Loucy (cell line): ENCODE data around the gene TLL1.

Experiments
- H2AFZ ChIP-seq: fragments of 200-600 bp; sonication (generic); 2 replicates; pipeline ENCODE4 v1.6.0; 2016; ENCODE audit warnings: antibody characterized with exemption, mild to moderate bottlenecking, low read length, moderate library complexity
- H3F3A ChIP-seq: fragments of 200-600 bp; 2 replicates; pipeline ENCODE4 v1.6.0; 2016; ENCODE audit warnings: antibody characterized with exemption, low read depth, mild to moderate bottlenecking
- H3K27me3 ChIP-seq: fragments of 200-600 bp; sonication (generic); 2 replicates; pipeline ENCODE4 v1.6.1; 2014; ENCODE audit warnings: low read length, mild to moderate bottlenecking; ENCODE audit not compliant: insufficient read depth, poor library complexity, severe bottlenecking
- H3K36me3 ChIP-seq: fragments of 200-600 bp; sonication (generic); 2 replicates; pipeline ENCODE4 v1.6.1; 2016; ENCODE audit warnings: low read length; ENCODE audit not compliant: insufficient read depth
- H3K4me1 ChIP-seq: fragments of 200-600 bp; sonication (generic); 2 replicates; pipeline ENCODE4 v1.5.1; 2014; ENCODE audit warnings: low read length, mild to moderate bottlenecking; ENCODE audit not compliant: insufficient read depth, poor library complexity, severe bottlenecking
- H3K4me2 ChIP-seq: fragments of 200-600 bp; sonication (generic); 2 replicates; pipeline ENCODE4 v1.6.0; 2014; ENCODE audit warnings: antibody characterized with exemption, low read length, low read depth, mild to moderate bottlenecking; ENCODE audit not compliant: poor library complexity, severe bottlenecking
- H3K4me3 ChIP-seq: fragments of 200-600 bp; sonication (generic); 2 replicates; pipeline ENCODE4 v1.5.1; 2014; ENCODE audit warnings: low read length, mild to moderate bottlenecking, mixed read lengths; ENCODE audit not compliant: poor library complexity, severe bottlenecking
- H3K79me2 ChIP-seq: fragments of 200-600 bp; sonication (generic); 2 replicates; pipeline ENCODE4 v1.6.1; 2014; ENCODE audit warnings: low read length; ENCODE audit not compliant: insufficient read depth
- H3K9ac ChIP-seq: fragments of 200-600 bp; sonication (generic); 2 replicates; pipeline ENCODE4 v1.6.0; 2014; ENCODE audit warnings: mild to moderate bottlenecking, low read depth, low read length, moderate library complexity; ENCODE audit not compliant: poor library complexity, severe bottlenecking
- H3K9me2 ChIP-seq: fragments of 200-600 bp; sonication (generic); replicated peaks from 2 replicates; pipeline ENCODE4 v1.6.1; 2016; ENCODE audit warnings: low read depth, low read length, mixed read lengths
- H3K9me3 ChIP-seq: fragments of 200-600 bp; sonication (generic); 2 replicates; pipeline ENCODE4 v1.6.1; 2014; ENCODE audit warnings: mild to moderate bottlenecking, antibody characterized with exemption, low read length, low read depth; ENCODE audit not compliant: insufficient read depth
- H4K20me1 ChIP-seq: fragments of 200-600 bp; sonication (generic); 2 replicates; pipeline ENCODE4 v1.6.0; 2014; ENCODE audit warnings: antibody characterized with exemption, low read length, mild to moderate bottlenecking; ENCODE audit not compliant: insufficient read depth, poor library complexity, severe bottlenecking
- EZH2phosphoT487 ChIP-seq: fragments of 200-600 bp; IDR thresholded peaks from 2 replicates; pipeline ENCODE4 v1.6.1; 2018; ENCODE audit warnings: antibody characterized with exemption, mild to moderate bottlenecking, moderate library complexity, borderline replicate concordance
- TF ChIP-seq, protein P1 (sequence below): fragments of 200-600 bp; sonication (generic); conservative IDR thresholded peaks from 2 replicates; pipeline ENCODE4 v1.5.1; 2014; ENCODE audit warnings: mild to moderate bottlenecking, antibody characterized with exemption, low read length

TLL1 gene

DNA sequence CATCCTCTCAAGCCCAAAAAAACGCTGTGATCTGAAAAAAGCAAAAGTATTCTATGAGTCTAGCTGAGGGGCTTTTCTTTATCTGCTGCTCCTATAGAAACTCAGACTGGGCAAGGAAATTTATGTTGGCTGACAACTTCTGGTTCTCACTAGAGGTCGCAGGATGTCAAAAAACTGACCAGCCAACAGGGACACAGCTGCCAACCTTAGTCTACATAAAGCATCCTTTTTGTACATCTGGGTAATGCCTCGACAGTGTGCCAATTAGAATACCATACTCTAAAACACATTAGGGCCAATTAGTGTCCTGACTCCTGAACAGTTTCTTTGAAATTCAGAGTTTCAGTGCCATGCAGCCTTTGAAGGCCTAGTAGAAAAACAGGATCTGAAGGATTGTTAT is 8.8 kb upstream of the TLL1 start:
- no peak overlapping the region for H2AFZ ChIP-seq
- H4K20me1 ChIP-seq, result no peaks in the 10 kb centered on the region
- H3K4me3 ChIP-seq, result no peak overlapping the region
- H3K9ac ChIP-seq, result no peak overlapping the region
- H3K9me3 ChIP-seq, result no peaks in the 10 kb centered on the region
- no peaks in the 10 kb centered on the region for H3K9me2 ChIP-seq
- no peaks in the 10 kb centered on the region for H3K36me3 ChIP-seq
- H3F3A ChIP-seq, result no peaks in the 10 kb centered on the region
- H3K4me2 ChIP-seq, result no peak overlapping the region
- no peaks in the 10 kb centered on the region for H3K27me3 ChIP-seq
- TF ChIP-seq, protein P1, sequence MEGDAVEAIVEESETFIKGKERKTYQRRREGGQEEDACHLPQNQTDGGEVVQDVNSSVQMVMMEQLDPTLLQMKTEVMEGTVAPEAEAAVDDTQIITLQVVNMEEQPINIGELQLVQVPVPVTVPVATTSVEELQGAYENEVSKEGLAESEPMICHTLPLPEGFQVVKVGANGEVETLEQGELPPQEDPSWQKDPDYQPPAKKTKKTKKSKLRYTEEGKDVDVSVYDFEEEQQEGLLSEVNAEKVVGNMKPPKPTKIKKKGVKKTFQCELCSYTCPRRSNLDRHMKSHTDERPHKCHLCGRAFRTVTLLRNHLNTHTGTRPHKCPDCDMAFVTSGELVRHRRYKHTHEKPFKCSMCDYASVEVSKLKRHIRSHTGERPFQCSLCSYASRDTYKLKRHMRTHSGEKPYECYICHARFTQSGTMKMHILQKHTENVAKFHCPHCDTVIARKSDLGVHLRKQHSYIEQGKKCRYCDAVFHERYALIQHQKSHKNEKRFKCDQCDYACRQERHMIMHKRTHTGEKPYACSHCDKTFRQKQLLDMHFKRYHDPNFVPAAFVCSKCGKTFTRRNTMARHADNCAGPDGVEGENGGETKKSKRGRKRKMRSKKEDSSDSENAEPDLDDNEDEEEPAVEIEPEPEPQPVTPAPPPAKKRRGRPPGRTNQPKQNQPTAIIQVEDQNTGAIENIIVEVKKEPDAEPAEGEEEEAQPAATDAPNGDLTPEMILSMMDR, result peak; percentile 63
- TF ChIP-seq EZH2phosphoT487, result no peak
- H3K4me1 ChIP-seq, result peaks cover 4% of the 10 kb centered on the region
- H3K79me2 ChIP-seq, result no peaks in the 10 kb centered on the region

DNA sequence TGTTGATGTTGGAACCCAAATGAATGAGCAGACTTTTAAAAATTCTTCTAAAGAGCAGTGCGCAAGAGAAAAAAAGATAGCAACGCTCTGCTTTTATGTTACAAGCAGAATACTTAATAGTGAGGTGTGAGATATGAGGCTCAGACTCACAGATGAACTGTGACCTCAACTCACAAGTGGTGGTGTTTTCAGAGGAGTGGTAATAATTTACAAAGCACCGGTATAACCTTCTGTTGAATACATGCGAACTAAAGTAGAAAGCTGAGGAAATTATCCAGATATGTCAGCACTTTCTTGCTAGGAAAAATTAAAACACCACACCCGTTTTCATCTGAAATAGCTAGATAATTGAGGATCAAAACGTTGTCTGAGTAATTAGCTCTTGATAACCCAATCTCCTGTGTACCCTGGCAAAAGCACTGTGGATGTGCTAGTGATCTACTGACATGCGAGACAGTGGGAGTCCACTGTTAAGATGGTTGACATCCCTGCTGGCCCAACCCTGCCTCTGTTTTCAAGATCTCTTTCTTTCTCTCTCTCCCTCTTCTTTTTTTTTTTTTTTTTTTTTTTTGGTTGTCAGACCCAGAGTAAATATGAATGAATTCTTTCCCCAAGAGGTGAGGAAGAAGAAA is 6.9 kb upstream of the TLL1 start:
- Histone ChIP-seq H3F3A (no peaks in the 10 kb centered on the region), H3K9ac (no peak overlapping the region), H3K27me3 (no peaks in the 10 kb centered on the region), H2AFZ (peak overlapping the region; percentile 21; the same call in 1 of the 2 replicates), H3K4me2 (no peak overlapping the region), H3K4me1 (peaks cover 4% of the 10 kb centered on the region), H3K9me3 (no peaks in the 10 kb centered on the region), H3K4me3 (no peak overlapping the region), H3K9me2 (no peaks in the 10 kb centered on the region), H3K36me3 (no peaks in the 10 kb centered on the region), H4K20me1 (no peaks in the 10 kb centered on the region), H3K79me2 (no peaks in the 10 kb centered on the region)
- no peak for TF ChIP-seq EZH2phosphoT487
- TF ChIP-seq, protein P1, result no peak

DNA sequence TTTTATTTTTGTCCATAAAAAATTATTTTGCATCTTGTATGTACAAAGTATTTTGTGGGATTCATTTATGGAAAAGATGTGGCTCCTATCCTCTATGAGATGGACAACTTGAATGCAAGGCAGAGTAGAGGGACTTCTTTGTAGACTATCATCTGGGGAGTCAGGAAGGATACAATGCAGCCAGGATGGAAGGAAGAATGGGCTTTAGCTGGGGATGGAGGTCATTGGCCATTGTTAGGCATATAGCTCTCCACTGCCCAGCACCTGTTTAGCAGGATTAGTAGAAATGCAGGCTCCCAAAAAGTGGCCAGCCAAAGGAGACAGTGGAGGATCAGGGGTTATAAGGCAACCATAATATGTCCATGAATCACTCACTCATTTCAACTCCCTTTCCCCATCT is 5.1 kb upstream of the TLL1 start:
- TF ChIP-seq, protein P1, result no peak
- TF ChIP-seq EZH2phosphoT487, result no peak
- Histone ChIP-seq H3K4me3 (no peak overlapping the region), H3K36me3 (no peaks in the 10 kb centered on the region), H3K9me2 (no peaks in the 10 kb centered on the region), H3K9ac (no peak overlapping the region), H3K79me2 (no peaks in the 10 kb centered on the region), H3K4me1 (peaks cover 4% of the 10 kb centered on the region), H3K4me2 (no peak overlapping the region), H2AFZ (no peak overlapping the region), H4K20me1 (no peaks in the 10 kb centered on the region), H3K9me3 (no peaks in the 10 kb centered on the region), H3K27me3 (no peaks in the 10 kb centered on the region), H3F3A (no peaks in the 10 kb centered on the region)
